Measurements from ENCODE around the gene ADGRL2. TPM values are rescaled to one million over a fixed set of nuclear protein-coding genes. Genes with fewer than 3 reads are reported as not detected.

The ADGRL2 gene
- polyA plus RNA-seq, 1 experiment = 22.7 TPM

DNA sequence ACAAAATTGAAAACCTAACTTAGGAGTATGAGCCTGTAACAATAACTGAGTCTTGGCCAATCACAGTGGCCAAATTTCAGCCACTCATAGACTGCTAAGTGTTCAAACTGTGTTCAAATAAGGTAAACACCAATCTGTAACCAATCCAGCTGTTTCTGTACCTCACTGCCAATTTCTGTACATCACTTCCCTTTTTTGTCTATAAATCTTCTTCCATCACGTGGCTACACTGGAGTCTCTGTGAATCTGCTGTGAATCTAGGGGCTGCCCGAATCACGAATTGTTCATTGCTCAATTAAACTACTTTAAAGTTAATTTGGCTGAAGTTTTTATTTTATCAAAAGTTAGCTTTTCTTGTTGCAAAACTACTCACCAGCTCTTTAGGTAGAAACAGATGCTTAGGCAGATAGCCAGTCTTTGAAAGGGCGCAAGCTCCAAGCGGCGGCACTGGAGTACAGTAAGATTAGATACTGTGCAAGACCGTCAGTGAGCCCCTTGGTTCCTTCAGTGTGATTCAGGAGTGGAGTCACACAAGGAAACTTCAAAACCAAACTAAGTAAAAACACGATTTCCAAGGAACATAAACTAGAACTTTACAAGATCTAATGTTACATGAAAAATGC is 43.2 kb upstream of the ADGRL2 start:
- Histone ChIP-seq H3K9me3 (ENCODE audit: control insufficient read depth, insufficient read depth, low read length) (no peaks in the 10 kb centered on the region), H3K27me3 (ENCODE audit: control insufficient read depth, insufficient read depth, low read length) (no peaks in the 10 kb centered on the region), H3K27ac (ENCODE audit: low read depth, low read length) (no peak overlapping the region), H3K4me3 (ENCODE audit: low read depth, low read length) (no peak overlapping the region)
- ChIA-PET CTCF (interaction anchor here (8.8 kb wide), 1 partner anchor 207 kb away, joined by 89 read pairs; no protein-coding TSS in a partner anchor), POLR2A (no interaction called here)
- TF ChIP-seq CTCF (IDR thresholded peaks at IDR 0.05; ENCODE audit: low read depth, low read length) = no peak
- no peak for DNase-seq (ENCODE audit: low read depth, low spot score)

GRCh38 chr1:81758181-81758580 is 42.6 kb upstream of the ADGRL2 start:
- CTCF ChIA-PET = interaction anchor here (1.0 to 8.8 kb wide), 2 partner anchors 174 to 208 kb away, joined by 3 to 89 read pairs; no protein-coding TSS in a partner anchor

GRCh38 chr1:81760477-81761097 is 40.1 kb upstream of the ADGRL2 start:
- no peak overlapping the region for H3K27ac ChIP-seq (ENCODE audit: low read depth, low read length)
- POLR2A ChIA-PET = no interaction called here
- peak; percentile 3 for DNase-seq (ENCODE audit: low read depth, low spot score)
- no peak overlapping the region for H3K4me3 ChIP-seq (ENCODE audit: low read depth, low read length)
- CTCF ChIA-PET = interaction anchor here (0.6 to 8.8 kb wide), 21 partner anchors 11 to 1226 kb away, joined by 3 to 89 read pairs (median 3); no protein-coding TSS in a partner anchor
- TF ChIP-seq CTCF (IDR thresholded peaks at IDR 0.05; ENCODE audit: low read depth, low read length) = peak; percentile 53
- no peaks in the 10 kb centered on the region for H3K27me3 ChIP-seq (ENCODE audit: control insufficient read depth, insufficient read depth, low read length)
- no peaks in the 10 kb centered on the region for H3K9me3 ChIP-seq (ENCODE audit: control insufficient read depth, insufficient read depth, low read length)

More at GRCh38 chr1:81758181-81758580, 42.6 kb upstream of the ADGRL2 start:
- POLR2A ChIA-PET = no interaction called here
- Histone ChIP-seq H3K27ac (ENCODE audit: low read depth, low read length) (no peak overlapping the region), H3K9me3 (ENCODE audit: control insufficient read depth, insufficient read depth, low read length) (no peaks in the 10 kb centered on the region), H3K4me3 (ENCODE audit: low read depth, low read length) (no peak overlapping the region), H3K27me3 (ENCODE audit: control insufficient read depth, insufficient read depth, low read length) (no peaks in the 10 kb centered on the region)
- no peak for DNase-seq (ENCODE audit: low read depth, low spot score)
- TF ChIP-seq CTCF (IDR thresholded peaks at IDR 0.05; ENCODE audit: low read depth, low read length) = no peak

- Histone ChIP-seq H3K4me3 (ENCODE audit: low read depth, low read length) (no peak overlapping the region), H3K9me3 (ENCODE audit: control insufficient read depth, insufficient read depth, low read length) (no peaks in the 10 kb centered on the region), H3K27ac (ENCODE audit: low read depth, low read length) (no peak overlapping the region), H3K27me3 (ENCODE audit: control insufficient read depth, insufficient read depth, low read length) (no peaks in the 10 kb centered on the region)
- POLR2A ChIA-PET = no interaction called here
- CTCF ChIA-PET = interaction anchor here (1.8 kb wide), 1 partner anchor 8 kb away, joined by 5 read pairs; no protein-coding TSS in a partner anchor
- no peak for DNase-seq (ENCODE audit: low read depth, low spot score)
- no peak for TF ChIP-seq CTCF (IDR thresholded peaks at IDR 0.05; ENCODE audit: low read depth, low read length)
Observed at GRCh38 chr1:81775510-81775909, 25.2 kb upstream of the ADGRL2 start.

Data from AG04450 (cell line).